NB4 (cell line): ENCODE results near the gene WNT9A.

Source experiments
- DNase-seq: peaks from one replicate; pipeline ENCODE4 v3.0.0; 2010; ENCODE audit warnings: low read depth
- H3K4me3 ChIP-seq: one replicate; pipeline ENCODE4 v1.5.1; 2011; ENCODE audit warnings: mild to moderate bottlenecking, low read depth, low read length, moderate library complexity
- MYC ChIP-seq: IDR thresholded peaks from 2 replicates; pipeline ENCODE4 v1.6.1; 2011; ENCODE audit warnings: low read depth, low read length
- POLR2A ChIP-seq: IDR thresholded peaks from 2 replicates; pipeline ENCODE4 v1.6.1; 2011; ENCODE audit warnings: mild to moderate bottlenecking; ENCODE audit not compliant: insufficient read length; ENCODE audit errors: extremely low read depth
- TF ChIP-seq, protein P1 (sequence below): IDR thresholded peaks from one replicate; pipeline ENCODE4 v1.5.1; 2012; ENCODE audit warnings: low read depth, low read length
- TF ChIP-seq, protein P2 (sequence below): IDR thresholded peaks from 2 replicates; pipeline ENCODE4 v1.6.1; 2011; ENCODE audit warnings: low read depth, low read length

The WNT9A gene

DNA sequence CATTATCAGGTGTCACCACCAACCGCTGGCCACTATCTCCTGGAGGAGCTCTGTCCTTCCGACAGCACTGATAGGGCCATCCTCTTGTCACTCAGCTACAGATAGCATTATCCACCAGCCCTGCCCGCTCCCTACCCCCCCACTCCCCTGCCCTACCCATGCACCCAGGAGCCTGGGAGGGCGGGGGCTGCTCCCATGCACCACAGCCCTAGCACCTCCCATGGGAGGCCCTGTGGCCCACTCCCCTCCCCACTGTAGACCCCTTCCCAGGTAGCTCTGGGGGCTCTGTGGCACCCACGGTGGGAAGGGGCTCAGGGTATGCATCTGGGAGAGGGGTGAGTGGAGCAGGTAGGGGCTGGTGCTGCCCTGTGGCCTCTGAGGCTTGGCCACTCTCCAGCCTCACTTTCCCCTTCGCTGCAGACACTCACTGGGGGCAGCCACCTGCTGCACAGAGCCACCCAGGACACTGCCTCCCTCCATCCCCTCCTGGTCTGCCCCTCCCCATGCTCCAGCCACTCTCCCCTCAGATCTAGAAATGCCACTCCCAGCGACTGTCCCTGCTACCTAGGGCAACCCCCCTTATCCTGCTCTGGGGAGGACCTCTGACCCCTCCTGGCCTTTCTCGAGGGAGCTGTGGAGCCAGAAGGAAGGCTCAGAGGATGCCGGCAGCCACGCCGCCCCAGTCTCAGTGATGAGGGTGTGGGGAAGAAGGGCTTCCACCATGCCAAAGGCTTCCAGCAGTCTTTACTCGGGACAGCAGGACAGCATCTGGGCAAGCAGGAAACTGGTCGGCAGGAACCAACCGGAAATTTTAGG is 58.5 kb downstream of the WNT9A start:
- DNase-seq = no peak
- H3K4me3 ChIP-seq = no peak overlapping the region
- TF ChIP-seq POLR2A (no peak), MYC (no peak)
- TF ChIP-seq, protein P1, sequence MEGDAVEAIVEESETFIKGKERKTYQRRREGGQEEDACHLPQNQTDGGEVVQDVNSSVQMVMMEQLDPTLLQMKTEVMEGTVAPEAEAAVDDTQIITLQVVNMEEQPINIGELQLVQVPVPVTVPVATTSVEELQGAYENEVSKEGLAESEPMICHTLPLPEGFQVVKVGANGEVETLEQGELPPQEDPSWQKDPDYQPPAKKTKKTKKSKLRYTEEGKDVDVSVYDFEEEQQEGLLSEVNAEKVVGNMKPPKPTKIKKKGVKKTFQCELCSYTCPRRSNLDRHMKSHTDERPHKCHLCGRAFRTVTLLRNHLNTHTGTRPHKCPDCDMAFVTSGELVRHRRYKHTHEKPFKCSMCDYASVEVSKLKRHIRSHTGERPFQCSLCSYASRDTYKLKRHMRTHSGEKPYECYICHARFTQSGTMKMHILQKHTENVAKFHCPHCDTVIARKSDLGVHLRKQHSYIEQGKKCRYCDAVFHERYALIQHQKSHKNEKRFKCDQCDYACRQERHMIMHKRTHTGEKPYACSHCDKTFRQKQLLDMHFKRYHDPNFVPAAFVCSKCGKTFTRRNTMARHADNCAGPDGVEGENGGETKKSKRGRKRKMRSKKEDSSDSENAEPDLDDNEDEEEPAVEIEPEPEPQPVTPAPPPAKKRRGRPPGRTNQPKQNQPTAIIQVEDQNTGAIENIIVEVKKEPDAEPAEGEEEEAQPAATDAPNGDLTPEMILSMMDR = no peak
- TF ChIP-seq, protein P2, sequence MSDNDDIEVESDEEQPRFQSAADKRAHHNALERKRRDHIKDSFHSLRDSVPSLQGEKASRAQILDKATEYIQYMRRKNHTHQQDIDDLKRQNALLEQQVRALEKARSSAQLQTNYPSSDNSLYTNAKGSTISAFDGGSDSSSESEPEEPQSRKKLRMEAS = no peak

DNA sequence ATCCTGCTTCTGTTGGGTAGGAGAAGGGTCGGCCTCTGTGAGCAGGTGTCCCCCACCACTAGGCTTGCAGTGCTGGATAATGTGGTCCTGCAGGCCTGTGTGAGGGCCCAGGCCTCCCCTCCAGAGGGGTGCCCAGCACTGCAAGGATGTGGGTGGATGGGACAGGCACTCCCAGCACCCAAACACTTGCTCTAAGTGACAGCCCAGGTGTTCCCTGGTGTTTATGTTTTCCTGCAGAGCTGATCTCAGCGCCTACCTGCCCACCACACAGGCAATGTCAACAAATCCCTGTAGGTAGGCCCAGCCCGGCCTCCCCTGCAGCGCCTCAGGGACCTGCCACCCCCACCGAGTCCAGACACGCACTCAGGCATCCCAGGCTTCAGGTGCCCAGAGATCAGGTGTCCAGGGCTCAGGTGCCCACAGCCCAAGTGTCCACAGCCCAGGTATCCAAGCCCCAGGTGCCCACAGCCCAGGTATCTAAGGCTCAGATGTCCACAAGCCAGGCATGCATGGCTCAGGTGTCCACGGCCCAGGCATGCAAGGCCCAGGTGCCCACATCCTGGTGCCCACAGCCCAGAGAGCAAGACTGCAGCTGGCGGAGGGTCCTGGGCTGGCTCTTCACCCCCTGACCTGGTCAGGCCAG is 59.2 kb downstream of the WNT9A start:
- no peak for DNase-seq
- TF ChIP-seq POLR2A = no peak
- no peak for TF ChIP-seq MYC
- TF ChIP-seq, protein P2 = no peak
- no peak overlapping the region for H3K4me3 ChIP-seq

DNA sequence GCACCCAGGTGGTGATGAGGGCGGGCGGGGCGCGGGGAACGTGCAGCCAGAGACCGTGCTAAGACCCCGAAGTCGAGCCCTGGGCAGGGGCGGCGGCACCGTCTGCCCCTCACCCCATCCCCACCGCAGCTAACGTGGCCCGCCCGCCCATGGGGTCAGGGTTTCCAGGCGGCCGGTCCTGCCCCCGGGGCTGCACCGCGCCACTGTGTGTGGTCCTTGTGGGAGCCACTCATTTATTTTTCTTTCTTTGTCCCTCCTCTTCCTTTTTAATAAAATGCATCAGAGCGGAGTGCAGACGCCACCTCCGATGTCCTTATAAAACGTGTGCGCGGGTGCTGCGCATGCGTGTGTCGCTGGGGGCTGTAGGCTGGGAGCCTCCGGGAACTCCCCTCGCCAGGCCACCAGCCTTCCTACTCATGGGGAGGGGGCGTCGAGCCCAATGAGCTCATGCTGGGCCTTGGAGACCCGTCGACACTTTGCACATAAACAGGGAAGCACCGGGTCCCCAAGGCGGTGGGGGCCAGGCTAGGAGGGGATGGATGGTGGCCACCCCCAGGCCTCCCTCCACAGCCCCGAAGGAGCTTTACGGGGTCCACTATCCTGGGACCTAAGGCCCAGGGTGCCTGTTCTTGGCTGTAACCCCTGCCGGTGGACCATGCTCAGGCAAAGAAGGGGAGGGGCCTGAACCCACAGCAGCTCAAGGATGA is 59.9 kb downstream of the WNT9A start:
- DNase-seq = no peak

DNA sequence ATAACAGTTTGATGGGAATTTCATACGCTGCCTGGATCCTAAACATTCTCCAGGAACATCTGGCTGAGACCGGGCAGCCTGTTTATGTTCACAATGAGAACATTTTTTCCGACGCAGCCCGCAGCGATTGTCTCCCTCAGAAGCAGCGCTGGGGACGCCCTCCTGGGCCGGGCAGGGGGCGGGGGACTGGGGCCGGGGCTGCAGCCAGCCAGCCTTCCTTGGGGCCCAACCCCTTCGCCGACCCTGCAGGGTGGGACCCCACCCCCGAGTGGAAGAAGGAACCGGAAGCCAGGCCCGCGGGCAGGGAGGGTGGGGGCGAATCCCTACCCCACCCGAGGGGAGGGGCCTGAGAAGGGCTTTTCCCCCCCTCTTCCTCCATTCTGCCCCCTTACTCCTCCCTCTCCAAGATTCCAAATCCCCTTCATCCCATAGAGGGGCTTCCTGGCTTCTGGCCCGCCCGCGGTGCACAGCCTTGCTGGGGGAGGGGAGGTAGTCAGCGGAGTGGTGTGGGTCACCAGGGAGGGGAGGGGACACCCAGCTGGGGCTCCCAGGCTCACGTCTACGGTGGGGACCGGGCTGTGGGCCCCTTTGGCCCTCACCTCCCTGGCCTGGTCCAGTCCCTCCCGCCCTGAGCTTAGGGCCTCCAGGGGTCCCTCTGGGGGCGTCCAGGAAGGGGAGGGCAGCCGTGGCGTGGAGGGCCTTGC is 60.6 kb downstream of the WNT9A start:
- no peak overlapping the region for H3K4me3 ChIP-seq

More for the DNA sequence above, 59.9 kb downstream of the WNT9A start:
- TF ChIP-seq, protein P1 = no peak
- TF ChIP-seq, protein P2 = no peak
- no peak for TF ChIP-seq MYC
- TF ChIP-seq POLR2A = no peak
- H3K4me3 ChIP-seq = no peak overlapping the region

DNA sequence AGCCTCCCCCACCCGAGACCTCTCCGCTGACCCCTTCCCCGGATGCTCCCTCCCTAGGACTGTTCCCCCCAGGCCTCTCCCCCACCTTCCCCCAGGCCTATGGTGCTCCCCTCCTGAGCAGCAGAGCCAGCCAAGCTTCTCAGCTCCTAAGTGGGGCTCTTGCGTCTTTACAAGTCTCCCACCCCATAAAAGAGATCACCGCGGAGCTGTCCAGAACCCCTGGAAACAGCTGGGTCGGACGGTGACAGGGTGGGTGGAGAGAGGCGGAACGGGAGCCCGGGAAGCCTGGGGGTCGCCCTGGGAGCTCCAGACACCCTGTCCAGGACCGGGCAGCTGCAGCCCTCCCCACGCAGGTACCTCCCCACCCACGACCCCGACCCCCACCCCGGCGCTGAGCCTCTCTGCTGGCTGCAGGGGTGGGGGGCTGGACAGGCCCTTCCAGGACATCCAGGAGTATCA is 61.2 kb downstream of the WNT9A start:
- TF ChIP-seq POLR2A = no peak
- H3K4me3 ChIP-seq = no peak overlapping the region
- no peak for DNase-seq

More for the DNA sequence above, 60.6 kb downstream of the WNT9A start:
- TF ChIP-seq MYC (no peak), POLR2A (no peak)
- TF ChIP-seq, protein P1 = no peak
- TF ChIP-seq, protein P2 = no peak
- peak; percentile 1 for DNase-seq

DNA sequence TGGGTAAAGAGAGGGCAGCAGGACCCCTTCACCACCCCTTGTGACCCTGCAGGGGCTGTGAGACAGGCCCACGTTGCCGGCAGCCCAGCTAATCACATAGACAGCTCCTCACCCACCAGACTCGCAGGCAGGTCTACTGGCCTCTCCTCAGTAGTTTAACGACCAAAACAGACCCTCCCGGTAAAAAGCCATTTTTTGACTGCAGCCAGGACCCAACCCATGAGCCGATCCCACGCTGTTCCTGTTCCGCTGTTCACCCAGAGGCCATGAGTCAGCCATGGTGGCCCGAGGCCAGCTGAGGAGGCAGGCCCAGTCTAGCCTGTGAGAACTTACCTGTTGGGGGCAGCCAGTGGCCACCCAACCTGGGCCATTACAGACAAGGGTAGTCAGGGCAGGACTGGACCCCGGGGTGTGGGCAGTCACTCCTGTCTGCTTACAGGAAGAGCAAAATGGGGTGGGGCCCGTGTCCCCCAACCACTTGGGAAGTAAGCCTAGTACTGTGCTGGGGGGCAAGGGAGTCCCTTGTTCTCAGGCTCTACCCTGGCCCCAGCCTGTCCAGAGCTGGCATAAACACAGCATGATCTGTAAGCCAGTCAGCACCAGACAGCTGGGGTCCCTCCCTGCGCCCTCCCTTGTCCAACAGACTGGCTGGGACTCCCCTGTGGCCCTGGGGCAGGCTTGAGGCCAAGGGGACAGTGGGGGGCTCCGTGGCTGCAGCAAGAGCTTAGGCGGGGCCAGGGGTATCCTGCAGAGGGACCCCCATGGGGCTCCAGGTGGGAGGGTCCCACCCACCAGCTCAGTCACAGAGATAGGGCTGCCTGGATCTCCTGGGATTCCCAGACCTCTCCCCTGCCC is 61.9 kb downstream of the WNT9A start:
- no peak for DNase-seq
- no peak overlapping the region for H3K4me3 ChIP-seq
- TF ChIP-seq, protein P1 = no peak
- TF ChIP-seq, protein P2 = no peak
- TF ChIP-seq POLR2A (no peak), MYC (no peak)
